ENCODE data around the gene SIAE.

SIAE gene, protein sequence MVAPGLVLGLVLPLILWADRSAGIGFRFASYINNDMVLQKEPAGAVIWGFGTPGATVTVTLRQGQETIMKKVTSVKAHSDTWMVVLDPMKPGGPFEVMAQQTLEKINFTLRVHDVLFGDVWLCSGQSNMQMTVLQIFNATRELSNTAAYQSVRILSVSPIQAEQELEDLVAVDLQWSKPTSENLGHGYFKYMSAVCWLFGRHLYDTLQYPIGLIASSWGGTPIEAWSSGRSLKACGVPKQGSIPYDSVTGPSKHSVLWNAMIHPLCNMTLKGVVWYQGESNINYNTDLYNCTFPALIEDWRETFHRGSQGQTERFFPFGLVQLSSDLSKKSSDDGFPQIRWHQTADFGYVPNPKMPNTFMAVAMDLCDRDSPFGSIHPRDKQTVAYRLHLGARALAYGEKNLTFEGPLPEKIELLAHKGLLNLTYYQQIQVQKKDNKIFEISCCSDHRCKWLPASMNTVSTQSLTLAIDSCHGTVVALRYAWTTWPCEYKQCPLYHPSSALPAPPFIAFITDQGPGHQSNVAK

DNA sequence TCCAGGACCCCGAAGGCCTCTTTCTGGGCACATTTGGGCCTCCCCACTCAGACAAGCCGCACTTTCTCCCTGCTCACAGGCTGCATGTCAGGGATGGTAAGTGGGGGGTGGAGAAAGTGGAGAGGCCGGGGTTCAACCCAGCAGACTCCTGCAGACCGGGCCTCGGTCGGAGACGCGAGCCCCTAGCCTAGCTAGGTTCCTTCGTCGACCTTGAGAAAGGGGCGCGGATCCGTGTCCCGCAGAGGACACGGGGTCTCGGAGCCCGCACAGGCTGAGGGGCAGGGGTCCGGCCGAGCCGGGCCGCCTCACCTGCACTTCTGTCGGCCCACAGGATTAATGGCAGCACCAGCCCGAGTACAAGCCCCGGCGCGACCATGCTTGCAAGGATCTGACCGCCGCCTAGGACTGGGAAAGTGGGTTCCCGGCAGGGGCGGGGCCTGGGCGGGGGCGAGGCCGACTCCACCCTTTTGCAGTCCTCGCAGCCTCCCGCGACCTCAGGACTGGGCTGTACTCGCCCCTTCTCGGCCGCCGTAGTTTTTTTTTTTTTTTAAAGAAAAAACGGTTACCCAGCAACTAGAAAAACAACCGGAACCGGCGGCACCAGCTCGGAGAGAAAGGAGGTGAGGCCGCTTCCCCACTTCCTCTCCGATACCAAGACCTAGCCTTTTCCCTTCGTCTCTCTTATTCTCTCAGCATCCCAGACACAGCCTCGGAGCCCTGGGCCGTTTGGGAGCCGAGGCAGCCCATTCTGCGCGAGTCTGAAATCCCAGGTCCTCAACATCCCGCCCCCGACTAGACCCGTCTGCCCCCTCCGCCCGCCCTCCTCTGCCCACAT is at the start of gene SIAE, which contains the start of gene SPA17:
Gene SIAE (minus strand): TSS at position 407 of the 835 bp plus-strand sequence. CDS start 31 bp downstream, at position 376.
Gene SPA17 (plus strand): TSS at position 572 of the 835 bp plus-strand sequence. CDS start 1,361 bp downstream, outside the sequence.
- peak; percentile 95 for DNase-seq
- in situ Hi-C loops (cut with MboI; ENCODE audit: low pct_unique_long_range_greater_than_20kb, low sequenced_read_pairs), result loop anchor here (25.0 kb wide), 1 partner anchor 164 kb away; no protein-coding TSS in a partner anchor

DNA sequence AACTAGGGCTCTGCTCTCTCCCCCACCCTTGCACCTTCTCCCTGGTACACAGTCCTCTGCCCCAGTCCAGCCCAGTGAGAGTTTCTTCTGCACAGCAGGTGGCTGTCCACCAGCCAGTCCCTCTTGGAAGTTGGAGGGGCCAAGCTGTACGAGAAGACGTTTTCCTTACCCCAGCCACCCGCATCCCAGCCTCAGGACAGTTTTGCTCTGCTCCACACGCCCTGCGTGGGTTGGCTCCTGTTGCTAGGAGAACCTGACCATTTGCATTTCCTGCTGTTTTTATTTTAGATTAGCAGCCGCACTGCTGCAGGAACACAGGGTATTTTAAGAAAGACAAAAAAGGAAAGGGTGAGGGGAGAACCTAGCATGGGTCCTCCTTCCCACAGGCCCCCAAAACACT is 48.6 kb upstream of the SIAE start:
- no peak for DNase-seq
- in situ Hi-C loops (cut with MboI; ENCODE audit: low pct_unique_long_range_greater_than_20kb, low sequenced_read_pairs), result no loop called here

DNA sequence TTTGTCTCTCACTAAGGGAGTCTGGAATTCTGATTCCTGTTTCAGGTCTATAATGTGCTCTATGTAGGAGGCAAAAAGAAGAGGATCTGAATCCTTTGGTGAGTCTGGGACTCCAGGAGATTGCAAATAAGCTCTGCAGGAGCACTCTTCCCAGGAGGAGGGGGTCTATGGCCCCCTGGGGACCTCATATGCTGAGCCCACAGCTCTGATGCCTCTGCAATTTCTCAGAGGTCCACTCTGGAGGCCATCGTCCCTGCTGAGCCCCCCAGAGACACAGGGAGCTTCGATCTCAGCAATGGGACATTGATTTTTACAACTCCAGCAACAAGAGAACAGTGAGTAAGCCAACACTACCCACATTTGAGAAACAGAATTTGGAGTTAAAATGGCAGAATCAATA is 46.0 kb upstream of the SIAE start:
- in situ Hi-C loops (cut with MboI; ENCODE audit: low pct_unique_long_range_greater_than_20kb, low sequenced_read_pairs), result no loop called here

DNA sequence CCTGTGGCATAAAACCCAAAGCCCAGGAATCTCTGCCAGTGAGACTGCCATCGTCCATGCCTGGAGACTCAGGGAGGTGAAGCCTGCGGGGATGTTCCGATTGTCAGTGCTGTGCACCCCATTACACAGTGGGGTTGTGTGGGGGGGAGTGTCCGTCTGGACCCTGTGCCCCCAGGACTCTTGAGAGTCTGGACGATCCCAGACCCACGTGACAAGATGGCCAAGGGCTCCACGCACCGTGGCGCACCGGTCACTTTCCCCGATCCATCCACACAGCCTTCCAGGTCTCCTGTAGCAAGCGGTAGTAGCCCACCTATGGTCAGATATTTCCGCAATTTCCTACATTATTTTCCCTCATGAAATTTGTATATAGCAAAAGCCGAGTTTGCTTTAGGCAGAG is 45.3 kb upstream of the SIAE start:
- no peak for DNase-seq
- in situ Hi-C loops (cut with MboI; ENCODE audit: low pct_unique_long_range_greater_than_20kb, low sequenced_read_pairs), result no loop called here

More for the DNA sequence above, 46.0 kb upstream of the SIAE start:
- no peak for DNase-seq

DNA sequence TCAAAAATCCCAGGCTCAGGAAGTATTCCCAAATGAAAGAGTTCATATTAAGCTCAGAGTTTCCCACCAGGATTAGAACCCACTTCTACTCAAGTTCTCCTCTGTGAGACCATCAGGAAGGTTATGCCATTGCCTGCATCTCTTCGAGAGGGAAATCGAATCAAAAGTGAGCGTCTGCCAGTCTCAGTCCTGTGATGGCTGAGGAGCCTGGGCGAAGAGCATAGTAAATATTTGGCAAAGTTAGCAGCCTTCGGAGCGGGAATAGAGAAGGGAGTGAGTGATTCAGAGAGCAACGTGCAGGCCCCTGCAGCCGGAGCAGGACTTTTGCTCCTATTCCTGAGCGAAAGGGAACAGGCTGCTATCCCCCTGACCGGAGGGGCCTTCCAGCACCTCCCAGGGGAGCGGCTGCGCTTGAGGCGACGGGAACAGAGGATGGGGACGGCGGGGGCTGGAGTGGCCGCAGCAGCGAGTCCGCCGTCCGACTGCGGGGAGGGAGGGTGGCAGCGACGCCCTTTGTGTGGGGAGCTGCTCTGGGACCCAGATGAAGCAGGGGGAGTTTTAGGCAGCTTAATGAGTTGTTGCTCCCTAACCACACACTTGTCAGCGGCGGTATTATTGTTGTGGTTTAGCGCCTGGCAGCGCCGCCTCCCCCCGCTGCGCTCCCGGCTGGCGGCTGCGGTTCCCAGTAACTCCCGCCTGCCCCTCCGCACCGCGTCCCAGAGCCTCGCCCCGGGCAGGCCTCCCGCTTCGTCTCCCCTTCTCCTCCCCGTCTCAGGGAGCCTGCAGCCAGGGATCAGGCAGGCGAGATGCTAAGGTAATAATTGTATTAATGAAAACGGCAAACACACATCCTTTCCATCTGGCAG is 44.5 kb upstream of the SIAE start:
- in situ Hi-C loops (cut with MboI; ENCODE audit: low pct_unique_long_range_greater_than_20kb, low sequenced_read_pairs), result no loop called here
- DNase-seq, result peak; percentile 55

DNA sequence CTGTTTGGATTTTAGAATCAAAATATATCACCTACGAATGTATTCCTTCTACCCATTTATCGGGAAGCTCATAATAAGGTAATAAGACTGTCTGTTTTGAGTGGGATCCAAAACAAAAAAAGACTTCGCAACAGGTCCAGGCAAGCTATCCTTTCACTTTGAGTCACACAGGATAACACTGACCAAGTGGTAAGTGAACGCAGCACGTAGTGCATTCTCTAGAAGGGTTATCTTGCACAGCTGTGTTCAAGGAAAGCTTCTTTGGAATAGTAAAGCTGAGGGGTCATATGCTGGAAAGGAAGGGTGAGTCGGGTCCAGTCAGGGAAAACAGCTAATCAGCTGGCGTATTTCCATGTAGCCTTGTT is 43.9 kb upstream of the SIAE start:
- DNase-seq, result no peak
- in situ Hi-C loops (cut with MboI; ENCODE audit: low pct_unique_long_range_greater_than_20kb, low sequenced_read_pairs), result no loop called here

DNA sequence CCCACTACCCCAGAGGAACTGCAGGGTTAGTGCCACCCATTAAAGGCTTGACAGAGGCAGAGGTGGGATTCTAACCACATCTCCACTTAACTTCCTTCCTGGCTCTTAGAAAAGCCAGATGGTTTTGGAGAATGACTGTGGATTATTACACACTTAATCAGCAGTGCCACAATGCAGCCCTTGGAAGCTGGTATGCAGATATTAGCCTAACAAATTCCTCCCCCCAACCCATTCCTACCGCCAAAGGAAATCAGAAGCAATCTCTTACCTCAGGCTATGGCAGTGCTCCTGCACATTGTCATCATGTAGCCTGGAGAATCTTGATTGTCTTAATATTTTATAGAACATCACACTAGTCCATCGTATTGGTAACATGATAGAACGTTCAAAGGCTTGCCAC is 43.1 kb upstream of the SIAE start:
- in situ Hi-C loops (cut with MboI; ENCODE audit: low pct_unique_long_range_greater_than_20kb, low sequenced_read_pairs), result no loop called here
- DNase-seq, result peak; percentile 26

DNA sequence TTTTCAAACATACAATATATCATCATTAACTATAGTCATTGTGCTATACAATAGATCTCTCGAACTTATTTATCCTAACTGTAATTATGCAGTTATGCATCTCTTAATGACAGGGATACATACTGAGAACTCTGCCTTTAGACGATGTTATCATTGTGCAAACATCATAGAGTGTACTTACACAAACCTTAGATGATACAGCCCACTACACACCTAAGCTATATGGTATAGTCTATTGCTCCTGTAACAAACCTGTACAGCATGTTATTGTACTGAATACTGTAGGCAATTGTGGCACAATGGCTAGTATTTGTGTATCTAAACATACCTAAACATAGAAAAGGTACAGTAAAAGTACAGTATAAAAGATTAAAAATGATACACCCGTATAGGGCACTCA is 38.9 kb upstream of the SIAE start:
- DNase-seq, result no peak
- in situ Hi-C loops (cut with MboI; ENCODE audit: low pct_unique_long_range_greater_than_20kb, low sequenced_read_pairs), result no loop called here

DNA sequence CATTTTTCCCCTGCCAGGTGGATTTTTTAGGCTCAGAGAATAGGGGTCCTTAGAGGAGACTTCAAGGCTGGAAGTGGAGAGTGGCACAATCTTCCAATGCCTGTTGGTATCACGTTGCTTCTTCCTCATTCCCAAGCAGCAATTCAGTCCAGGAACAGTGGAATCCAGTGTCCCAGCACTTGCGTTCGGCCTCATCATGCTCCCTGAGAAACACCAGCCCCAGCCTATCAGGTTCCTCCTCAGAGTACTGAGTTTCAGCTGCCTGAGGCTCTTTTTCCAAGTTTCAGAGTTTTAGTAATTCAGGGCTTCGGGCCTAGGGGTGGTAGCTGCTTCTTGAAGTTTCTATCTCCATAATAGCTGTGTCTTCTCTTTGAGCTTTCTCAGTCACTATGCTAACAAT is 34.3 kb upstream of the SIAE start:
- in situ Hi-C loops (cut with MboI; ENCODE audit: low pct_unique_long_range_greater_than_20kb, low sequenced_read_pairs), result no loop called here
- no peak for DNase-seq

DNA sequence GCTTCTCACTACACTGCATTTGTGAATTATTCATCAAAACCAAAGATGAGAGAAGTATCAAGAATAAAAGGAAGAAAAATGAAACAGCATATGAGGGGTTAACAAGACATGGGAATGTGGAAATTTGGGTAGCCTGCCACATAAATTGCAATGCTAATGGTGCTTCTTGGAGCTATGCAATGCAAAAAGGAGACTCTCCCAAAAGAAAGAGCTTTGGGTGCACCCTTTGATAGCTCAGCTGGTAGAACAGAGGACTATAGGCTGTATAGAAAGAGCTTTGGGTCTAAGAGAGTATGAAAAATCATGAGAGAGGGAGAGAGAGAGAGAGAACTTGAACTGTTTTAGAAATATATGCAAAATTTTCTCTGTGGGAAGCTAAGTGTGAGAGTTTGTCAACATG is 26.5 kb upstream of the SIAE start:
- in situ Hi-C loops (cut with MboI; ENCODE audit: low pct_unique_long_range_greater_than_20kb, low sequenced_read_pairs), result no loop called here
- no peak for DNase-seq

DNA sequence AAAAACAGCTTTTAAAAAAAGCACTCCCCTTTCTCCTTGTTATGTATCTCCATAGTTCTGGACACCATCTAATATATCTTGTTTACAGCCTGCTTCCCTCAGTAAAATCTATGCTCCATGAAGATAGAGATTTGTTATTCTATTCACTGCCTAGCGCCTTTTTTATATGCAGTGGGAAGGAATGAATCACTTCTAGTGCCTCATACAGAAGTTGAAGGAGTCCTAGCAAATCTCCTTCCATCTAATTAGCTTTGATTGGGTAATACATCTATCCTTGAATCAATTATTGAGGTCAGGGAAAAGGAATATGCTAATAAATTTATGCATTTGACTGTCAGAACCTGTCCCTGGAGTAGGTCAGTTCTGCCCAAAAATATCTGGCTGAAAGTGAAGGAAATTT is 26.0 kb upstream of the SIAE start:
- no peak for DNase-seq
- in situ Hi-C loops (cut with MboI; ENCODE audit: low pct_unique_long_range_greater_than_20kb, low sequenced_read_pairs), result no loop called here

DNA sequence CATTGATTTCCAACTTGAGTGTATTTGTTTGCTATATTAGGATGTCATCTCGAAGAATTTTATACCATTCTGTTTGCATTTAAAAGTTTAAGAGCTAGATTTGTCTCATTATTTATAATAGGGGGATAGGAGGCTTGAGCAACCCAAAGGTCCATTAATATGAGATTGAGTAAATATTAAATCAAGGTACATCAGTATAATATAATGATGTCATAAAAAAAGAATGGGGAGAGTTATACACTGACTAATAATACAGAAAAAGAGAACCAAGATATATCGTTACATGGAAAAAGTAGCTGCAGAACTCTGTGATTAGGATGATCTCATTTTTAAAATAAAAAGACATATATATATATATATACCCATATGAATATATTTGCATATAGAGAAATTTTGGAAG is 19.6 kb upstream of the SIAE start:
- in situ Hi-C loops (cut with MboI; ENCODE audit: low pct_unique_long_range_greater_than_20kb, low sequenced_read_pairs), result no loop called here
- DNase-seq, result no peak

DNA sequence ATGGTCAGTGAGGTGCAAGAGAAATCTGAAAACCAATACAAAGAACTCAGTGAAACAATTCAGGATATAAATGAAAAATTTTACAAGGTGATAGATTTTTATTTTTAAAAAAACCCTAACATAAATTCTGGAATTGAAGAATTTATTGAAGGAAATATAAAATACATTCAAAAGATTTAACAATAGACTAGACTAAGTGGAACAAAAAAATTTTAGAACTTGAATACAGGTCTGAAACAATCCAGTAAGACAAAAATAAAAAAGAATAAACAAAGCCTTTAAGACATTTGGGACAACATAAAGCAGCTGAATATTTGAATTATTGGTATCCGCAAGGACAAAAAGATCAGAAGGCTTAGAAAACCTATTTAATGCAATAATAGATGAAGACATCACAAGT is 8.9 kb upstream of the SIAE start:
- DNase-seq, result no peak
- in situ Hi-C loops (cut with MboI; ENCODE audit: low pct_unique_long_range_greater_than_20kb, low sequenced_read_pairs), result no loop called here

DNA sequence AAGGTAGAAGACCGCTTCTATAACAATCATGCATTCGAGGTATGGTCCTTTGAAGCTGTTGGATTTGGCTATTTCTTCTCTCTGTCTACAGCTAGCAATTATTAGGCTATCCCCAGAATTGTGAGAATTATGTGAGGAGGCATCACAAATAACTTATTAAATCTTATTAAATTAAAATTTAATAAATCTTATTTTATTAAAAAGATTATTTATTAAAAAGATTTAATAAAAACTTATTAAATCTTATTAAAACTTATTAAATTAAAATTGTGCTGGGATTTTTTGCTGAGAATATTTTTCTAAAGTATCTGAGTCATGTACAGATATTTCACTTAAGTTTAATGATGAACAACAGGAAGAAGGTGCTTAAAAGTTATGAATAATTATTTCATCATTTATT is 7.9 kb upstream of the SIAE start:
- DNase-seq, result no peak
- in situ Hi-C loops (cut with MboI; ENCODE audit: low pct_unique_long_range_greater_than_20kb, low sequenced_read_pairs), result no loop called here

DNA sequence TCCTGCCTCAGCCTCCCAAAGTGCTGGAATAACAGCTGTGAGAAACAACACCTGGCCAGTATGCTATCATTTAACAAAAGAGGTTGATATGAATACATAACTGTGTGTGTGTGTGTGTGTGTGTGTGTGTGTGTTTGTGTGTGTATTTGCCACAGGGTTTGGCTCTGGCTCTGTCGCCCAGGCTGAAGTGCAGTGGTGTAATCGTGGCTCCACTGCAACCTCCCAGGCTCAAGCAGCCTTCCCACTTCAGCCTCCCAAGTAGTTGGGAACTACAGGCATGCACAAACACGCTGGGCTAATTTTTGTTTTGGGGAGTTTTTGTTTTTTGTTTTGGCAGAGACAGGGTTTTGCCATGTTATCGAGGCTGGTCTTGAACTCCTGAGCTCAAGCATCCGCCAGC is 4.9 kb upstream of the SIAE start:
- DNase-seq, result no peak
- in situ Hi-C loops (cut with MboI; ENCODE audit: low pct_unique_long_range_greater_than_20kb, low sequenced_read_pairs), result no loop called here

DNA sequence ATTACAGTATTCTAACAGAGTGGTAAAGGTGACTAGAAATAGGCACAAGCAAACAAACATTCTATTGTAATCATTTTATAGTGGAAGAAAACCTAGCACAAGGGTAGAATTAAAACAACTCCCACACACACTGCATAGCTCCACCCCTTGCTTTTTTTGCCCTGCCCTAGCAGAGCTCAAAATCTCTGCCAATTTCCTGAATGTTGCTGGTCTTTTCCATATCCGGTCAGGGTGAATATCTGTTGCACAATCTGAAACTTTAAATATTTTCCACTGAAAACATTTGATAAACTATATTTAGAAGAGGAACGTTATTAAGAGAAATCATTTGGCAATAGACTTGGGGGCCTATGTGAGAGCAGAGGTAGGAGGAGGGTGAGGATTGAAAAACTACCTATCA is 2.8 kb upstream of the SIAE start:
- no peak for DNase-seq
- in situ Hi-C loops (cut with MboI; ENCODE audit: low pct_unique_long_range_greater_than_20kb, low sequenced_read_pairs), result no loop called here

DNA sequence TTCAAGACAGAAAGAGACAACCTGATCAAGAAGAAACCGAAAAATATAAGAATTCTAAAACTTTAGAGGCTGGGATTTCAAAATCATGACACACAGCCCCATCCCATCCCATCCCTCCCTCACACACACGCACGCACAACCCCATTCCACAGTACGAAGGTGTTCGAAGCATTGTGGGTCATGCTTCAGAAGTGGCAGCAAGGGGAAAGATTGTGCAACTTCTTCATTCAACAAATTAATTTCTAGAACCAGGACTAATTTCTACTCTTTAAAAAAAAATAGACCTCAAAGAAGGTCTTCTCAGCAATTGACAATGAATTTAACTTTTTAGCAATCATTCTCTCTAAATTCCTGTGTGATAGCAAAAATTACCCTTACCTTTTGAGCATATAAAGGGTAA is 1.0 kb upstream of the SIAE start:
- in situ Hi-C loops (cut with MboI; ENCODE audit: low pct_unique_long_range_greater_than_20kb, low sequenced_read_pairs), result loop anchor here (25.0 kb wide), 1 partner anchor 163 kb away; no protein-coding TSS in a partner anchor
- DNase-seq, result no peak

DNA sequence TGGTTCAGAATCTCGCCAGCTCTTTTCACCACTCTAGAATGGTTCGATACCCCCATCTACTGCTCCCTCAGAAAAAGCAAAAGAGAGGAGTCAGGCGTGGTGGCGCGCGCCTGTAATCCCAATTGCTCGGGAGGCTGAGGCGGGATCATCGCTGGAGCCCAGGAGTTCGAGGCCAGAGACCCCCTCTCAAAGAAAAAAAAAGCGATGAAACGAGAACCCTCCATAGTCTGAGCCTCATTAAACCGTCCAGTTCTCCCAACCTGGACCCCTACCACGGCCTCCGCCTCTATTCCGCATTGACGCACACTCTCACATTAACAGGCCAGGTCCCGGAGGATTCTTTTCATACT is 604 bp upstream of the SIAE start:
- no peak for DNase-seq
- in situ Hi-C loops (cut with MboI; ENCODE audit: low pct_unique_long_range_greater_than_20kb, low sequenced_read_pairs), result loop anchor here (25.0 kb wide), 1 partner anchor 163 kb away; no protein-coding TSS in a partner anchor

DNA sequence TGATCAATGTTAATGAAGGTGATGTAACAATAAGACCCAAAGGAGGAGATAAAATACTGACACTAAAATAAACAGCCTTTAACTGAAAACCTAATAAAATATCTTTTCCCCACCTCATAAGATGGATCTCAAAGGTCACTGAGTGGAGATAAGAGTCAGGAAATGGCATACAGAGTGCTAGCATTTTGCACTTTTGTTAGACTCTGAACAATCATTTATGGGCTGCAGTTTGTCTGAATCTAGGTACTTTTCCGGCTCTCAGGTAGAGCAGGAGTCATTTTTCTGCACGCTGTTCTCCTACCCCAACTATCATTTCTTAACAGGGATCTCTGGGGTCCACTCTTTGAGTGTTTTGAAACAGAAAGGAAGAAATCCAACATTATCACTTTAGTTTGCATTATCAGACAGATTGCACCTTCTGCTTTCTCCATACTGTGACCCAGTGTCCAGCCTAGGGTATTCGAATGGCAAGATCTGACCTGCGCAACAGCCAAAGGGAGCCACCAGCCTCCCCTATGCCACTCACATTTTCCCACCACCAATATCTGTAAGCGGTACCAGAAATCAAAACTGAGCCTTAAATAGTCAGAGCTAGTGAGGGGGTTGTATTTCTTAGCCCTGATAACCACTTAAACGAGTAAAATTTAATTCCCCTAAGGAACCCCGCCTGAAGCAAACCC is 863 bp downstream of the SIAE start:
- DNase-seq, result no peak
- in situ Hi-C loops (cut with MboI; ENCODE audit: low pct_unique_long_range_greater_than_20kb, low sequenced_read_pairs), result loop anchor here (25.0 kb wide), 1 partner anchor 165 kb away; no protein-coding TSS in a partner anchor
